Uterus (tissue), 2 donors: ENCODE measurements around the gene ERC2.

Source experiments
- CTCF ChIP-seq, 4 experiments: fragments of 200-600 bp in 2 of 4; fragments of 450-650 bp in 2 of 4; sonication (generic) in 2 of 4; IDR thresholded peaks; one replicate each; pipeline ENCODE4 v1.5.1; 2016 to 2019; ENCODE audit warnings: antibody characterized with exemption in 4 of 4, mild to moderate bottlenecking in 2 of 4, moderate library complexity in 1 of 4
- POLR2A ChIP-seq, 2 donors: fragments of 450-650 bp; IDR thresholded peaks; one replicate each; pipeline ENCODE4 v1.6.1; 2016; ENCODE audit warnings: antibody characterized with exemption in 2 of 2, mild to moderate bottlenecking in 1 of 2, moderate library complexity in 1 of 2

DNA sequence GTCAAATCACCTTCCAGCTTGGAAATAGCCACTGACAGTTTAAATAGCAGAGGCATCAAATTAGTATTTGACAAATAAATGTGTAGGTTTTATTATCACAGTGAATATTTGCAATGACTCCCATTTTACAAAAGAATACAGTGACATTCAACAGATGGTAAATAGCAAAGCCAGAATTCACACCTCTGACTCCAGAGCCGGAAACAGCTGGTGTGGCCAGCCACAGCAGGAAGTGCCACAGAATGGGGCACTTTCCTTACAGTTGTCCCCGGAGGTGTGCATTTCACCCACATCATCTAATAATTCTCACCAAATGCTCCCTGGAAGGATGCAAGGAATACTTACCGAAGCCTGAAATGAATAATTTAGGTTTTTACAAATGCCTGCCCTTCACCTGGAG is 685.5 kb downstream of the ERC2 start:
- TF ChIP-seq POLR2A (IDR thresholded peaks at IDR 0.05) (no peak), CTCF (IDR thresholded peaks at IDR 0.05) (no peak)
